Measurements from ENCODE around the gene GAREM2.

- TF ChIP-seq ZNF501 (tag by site-specific recombination; IDR thresholded peaks at IDR 0.05) (no peak), SP2 (tag by site-specific recombination; IDR thresholded peaks at IDR 0.05) (no peak), CTCF (tag by site-specific recombination; IDR thresholded peaks at IDR 0.05) (no peak), ZNF391 (tag by site-specific recombination; IDR thresholded peaks at IDR 0.05; ENCODE audit: borderline replicate concordance, low read depth) (no peak), ZNF548 (tag by site-specific recombination; IDR thresholded peaks at IDR 0.05) (no peak), ATF2 (tag by site-specific recombination; IDR thresholded peaks at IDR 0.05; ENCODE audit: low read depth) (no peak), ZBTB44 (tag by site-specific recombination; IDR thresholded peaks at IDR 0.05) (no peak)
Measured at GRCh38 chr2:26170795-26171194, 2.1 kb upstream of the GAREM2 start.
